Stimulated activated naive CD4-positive, alpha-beta T cell (primary cell): ENCODE measurements around the gene SAP130.

Source experiments
- DNase-seq, 6 experiments: peaks; one replicate each; lab custom pipeline; 2025; lab: John Stamatoyannopoulos, UW

Gene SAP130

DNA sequence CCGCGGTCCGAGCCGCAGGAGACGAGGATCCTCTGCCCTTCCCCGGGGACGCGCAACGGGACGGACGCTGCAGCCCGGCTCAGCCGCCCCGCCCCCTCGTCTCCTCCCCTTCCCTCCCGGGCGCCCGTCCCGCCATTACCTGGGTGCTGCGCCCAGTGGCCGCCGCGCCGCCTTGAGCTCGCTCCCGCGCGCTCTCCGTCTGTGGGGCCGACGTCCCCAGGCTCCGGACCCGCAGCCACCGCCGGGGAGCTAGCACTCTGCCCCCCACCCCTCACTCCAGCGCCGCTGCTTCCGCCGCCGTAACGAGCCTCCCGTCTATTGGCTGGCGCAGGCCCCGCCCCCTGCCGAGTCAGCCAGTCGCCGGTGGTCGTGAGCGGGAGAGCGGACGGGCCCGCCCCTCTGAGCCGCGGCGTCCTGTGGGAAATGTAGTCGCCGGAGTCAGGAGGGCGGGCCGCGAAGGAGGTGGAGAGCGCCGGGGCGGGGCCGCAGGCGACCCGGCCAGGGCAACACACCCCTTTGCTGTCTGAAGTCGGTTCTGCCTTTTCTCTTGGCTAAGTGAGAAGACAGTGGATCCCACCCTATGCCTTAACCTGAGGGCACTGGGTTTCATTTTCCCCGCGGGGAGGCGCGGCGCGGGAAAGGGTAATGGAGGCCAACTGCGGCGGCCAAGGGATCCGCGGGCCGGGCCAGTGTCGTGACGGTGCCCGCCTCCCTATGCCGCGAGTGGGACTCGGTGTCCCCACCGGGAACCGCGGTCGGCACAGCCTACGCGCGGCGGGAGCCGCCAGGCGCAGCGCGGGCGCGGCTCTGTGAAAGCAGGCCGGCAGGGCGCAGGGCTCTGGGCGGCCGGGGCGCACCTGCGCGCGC lies at the start of gene SAP130:
SAP130 (minus strand) TSS at position 259 of the 867 bp plus-strand sequence. CDS start 1,767 bp downstream, outside the sequence.
- DNase-seq, result peak; percentile 95 to 98 (median 96)

DNA sequence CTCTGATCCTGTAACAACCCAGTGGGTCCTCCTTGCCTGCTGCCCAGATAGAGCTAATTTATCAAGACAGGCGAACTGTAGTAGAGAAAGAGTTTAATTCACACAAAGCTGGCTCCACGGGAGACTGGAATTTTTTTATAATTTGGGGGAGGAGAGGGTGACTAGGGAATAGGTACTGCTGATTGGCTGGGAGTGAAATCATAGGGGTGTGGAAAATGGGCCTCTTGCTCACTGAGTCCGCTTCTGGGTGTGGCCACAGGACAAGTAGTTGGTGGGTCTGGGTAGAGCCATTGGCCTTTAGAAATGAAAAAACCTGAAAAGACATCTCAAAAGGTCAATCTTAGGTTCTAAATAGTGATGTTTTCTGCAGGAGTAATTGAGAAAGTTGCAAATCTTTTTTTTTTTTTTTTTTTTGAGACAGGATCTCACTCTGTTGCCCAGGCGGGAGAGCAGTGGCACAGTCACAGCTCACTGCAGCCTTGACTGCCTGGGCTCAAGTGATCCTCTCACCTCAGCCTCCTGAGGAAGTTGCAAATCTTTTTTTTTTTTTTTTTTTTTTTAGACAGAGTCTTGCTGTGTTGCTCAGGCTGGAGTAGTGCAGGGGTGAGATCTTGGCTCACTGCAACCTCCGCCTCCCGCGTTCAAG lies 48.7 kb upstream of the SAP130 start:
- DNase-seq, result no peak

DNA sequence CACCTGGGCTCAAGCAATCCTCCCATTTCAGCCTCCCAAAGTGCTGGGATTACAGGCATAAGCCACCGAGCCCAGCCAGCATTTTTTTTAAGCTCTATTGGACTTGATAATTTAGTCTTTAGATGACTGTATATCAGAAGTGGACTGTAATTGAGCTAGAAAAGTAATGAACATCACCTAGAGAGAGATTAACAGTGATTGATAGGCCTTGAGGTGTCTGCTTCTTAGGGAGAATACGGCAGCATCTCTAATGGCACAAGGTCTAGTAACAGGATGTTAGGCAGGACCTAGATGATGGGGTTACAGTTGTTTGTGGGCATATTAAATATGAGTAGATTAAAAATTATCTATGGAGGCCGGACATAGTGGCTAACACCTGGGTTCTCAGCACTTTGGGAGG lies 45.4 kb upstream of the SAP130 start:
- no peak for DNase-seq

DNA sequence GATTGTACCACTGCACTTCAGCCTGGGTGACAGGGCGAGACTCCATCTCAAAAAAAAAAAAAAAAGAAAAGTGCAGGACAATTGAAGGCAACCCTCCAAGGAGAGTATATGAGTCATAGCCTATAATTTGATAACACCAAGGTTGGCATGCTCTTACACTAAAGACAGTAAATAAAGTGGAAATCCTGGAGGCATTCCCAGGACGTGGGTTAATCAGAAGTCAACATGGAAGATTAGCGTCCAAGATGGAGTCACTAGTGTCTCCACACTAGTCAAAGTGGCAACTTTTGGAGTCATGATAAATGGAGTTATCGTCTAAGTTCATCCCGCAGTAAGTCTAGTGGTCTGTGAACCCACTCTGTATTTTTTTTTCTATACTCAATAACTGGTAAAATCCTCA lies 41.9 kb upstream of the SAP130 start:
- no peak for DNase-seq

DNA sequence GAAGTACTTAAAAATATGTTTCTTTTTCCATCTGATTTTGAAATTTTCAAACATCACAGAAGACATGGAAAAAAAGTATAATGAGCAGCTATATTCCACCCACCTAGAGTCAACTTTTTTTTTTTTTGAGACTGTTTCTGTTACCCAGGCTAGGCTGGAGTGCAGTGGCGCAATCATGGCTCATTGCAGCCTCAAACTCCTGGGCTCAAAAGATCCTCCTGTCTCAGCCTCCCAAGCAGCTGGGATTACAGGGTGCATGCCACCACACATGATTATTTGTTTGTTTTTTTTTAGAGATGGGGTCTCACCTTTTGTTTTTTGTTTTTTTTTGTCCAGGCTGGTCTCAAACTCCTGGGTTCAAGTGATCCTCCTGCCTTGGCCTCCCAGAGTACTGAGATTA lies 36.5 kb upstream of the SAP130 start:
- DNase-seq, result no peak

DNA sequence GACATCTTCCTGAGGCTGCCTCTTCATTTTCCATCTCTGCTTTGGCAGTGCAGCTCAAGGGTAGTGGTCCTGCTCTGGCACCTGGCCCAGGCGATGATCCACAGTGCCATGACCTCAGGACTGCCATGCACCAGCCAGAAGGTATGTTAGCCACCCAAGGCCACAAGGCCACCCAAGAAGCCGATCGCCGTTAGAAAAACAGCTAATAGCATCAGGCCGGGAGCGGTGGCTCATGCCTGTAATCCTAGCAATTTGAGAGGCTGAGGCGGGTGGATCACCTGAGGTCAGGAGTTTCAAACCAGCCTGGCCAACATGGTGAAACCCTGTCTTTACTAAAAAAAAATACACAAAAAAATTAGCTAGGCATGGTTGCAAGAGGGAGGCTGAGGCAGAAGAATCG lies 34.7 kb upstream of the SAP130 start:
- DNase-seq, result no peak

DNA sequence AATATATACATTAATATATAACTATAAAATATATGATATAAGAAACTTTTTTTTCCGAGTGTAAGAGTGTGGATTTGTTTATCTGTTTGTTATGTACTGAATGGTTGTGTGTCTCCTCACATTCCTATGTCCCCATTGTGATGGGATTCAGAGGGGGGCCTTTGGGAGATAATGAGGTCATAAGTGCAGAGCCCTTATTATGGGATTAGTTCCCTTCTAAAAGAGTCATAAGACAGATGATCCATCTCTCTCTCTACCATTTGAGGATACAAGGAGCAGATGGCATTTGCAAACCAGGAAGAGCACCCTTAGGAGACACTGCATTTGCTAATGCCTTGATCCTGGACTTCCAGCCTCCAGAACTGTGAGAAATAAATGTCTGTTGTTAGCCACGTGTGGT lies 30.3 kb upstream of the SAP130 start:
- DNase-seq, result no peak

DNA sequence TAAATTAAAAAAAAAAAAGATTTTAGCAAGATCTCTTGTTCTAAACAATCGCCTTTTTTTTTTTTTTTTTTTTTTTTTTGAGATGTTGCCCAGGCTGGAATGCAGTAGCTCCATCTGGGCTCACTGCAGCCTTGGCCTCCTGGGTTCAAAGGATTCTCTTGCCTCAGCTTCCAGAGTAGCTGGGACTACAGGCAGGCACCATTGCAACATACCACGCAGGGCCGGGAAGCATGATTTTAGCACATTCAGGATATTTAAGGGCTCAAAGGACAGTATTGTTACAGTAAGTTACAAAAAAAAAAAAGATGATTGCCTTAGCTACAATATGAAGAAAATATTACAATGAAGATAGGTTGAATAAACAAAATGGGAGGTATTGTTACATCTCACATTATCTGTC lies 29.5 kb upstream of the SAP130 start:
- DNase-seq, result no peak

DNA sequence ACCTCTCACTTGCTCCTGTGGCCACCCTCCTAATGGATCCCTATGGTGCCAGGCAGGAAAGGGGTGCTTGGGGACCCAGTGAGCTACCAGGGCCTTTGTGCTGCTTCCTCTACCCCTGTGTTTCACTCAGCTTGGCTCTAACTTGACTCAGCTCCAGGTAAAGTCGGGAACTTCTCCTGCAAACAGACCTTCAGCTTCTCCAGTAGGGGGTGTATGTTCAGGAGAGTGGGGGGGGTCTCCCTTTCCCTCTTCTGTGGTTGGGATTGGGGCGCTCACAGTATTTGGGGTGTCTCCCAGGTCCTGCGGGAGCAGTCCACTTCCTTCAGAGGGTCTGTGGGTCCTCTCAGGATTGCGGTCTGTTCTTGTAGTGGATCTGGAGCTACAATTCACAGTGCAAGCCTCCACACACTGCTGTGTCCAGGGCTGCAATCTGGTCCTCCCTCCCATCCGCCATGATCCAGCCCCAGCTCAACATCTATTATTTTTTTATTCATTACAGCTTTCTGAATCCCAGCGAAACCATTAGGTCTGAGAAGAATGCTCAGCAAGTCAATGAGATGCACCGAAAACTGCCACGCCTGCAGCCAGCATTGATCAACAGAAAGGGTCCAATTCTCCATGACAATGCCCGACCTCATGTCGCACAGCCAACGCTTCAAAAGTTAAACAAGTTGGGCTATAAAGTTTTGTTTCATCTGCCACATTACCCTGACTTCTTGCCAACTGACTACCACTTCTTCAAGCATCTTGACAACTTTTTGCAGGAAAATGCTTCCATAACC lies 26.4 kb upstream of the SAP130 start:
- DNase-seq, result no peak

DNA sequence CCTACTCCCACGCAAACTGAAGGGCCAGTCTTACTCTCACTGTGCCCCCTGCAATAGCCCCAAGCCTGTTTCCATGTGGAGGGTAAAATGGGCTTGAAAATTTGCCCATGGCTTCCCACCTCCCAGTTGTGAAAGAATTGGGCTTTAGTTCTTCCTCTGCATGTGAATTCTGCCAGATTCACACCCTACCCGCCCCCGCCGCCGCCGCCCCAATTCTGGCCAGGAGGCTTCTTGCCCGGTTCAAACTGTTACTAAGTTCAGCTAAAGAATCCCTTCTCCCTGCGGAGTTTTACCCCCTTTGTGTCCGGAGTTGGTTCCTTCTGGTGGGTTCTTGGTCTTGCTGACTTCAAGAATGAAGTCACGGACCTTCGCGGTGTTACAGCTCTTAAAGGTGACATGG lies 25.5 kb upstream of the SAP130 start:
- DNase-seq, result no peak

DNA sequence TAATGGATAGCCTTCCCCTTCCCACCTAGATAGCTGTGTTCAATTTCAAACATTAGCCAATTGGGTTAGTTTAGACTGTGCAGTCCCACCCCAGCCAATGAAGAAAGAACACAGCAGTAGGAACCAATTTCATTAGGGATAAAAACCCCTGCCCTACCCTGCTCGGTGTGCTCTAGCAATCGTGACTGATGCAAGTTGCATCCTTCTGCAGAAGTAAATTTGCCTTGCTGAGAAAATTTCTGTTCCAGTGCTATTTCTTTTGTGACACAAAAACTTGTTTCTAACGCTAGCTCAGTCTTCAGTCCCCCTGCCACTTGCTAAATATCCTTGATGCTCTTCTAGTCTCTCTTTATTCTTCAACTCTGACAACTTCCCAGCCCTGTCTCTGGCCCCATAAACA lies 15.2 kb upstream of the SAP130 start:
- DNase-seq, result no peak

DNA sequence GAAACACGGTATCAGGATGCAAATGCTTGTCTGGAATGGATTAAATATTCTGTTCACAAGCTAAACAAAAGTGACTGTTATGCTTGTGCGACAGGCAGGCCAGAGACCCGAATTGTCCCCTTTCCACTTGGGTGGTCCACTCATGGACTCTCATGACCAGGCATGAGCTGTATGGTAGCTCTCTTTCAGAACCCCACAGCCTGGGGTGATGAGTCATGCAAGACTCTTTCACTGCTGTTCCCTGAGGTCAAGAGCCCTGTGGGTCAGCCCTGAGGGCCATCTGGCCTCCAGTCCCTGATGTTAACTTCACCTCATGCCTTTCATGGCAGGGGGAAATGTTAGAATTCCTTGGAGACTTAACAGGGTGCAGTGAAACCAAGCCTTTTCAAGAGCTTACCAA lies 13.7 kb upstream of the SAP130 start:
- no peak for DNase-seq

DNA sequence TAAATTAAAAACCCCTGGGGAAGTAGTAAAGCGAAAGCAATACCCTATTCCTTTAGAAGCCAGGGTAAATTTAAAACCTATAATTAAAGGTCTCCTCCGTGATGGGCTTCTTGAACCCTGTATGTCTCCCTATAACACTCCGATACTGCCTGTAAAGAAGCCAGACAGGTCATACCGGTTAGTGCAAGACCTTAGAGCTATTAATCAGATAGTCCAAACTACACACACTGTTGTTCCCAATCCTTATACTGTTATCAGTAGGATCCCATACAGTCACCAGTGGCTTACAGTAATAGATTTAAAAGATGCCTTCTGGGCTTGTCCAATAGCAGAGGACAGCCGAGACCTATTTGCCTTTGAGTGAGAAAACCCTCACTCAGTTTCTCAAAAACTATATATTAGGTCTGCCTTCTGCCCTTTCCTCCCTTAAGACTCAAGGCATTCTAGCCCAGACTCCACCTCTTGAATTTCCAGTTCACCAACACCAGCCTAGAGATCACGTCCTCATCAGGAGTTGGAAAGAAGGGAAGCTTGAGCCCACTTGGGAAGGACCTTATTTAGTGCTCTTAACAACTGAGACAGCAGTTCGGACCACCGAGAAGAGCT lies 12.4 kb upstream of the SAP130 start:
- no peak for DNase-seq

DNA sequence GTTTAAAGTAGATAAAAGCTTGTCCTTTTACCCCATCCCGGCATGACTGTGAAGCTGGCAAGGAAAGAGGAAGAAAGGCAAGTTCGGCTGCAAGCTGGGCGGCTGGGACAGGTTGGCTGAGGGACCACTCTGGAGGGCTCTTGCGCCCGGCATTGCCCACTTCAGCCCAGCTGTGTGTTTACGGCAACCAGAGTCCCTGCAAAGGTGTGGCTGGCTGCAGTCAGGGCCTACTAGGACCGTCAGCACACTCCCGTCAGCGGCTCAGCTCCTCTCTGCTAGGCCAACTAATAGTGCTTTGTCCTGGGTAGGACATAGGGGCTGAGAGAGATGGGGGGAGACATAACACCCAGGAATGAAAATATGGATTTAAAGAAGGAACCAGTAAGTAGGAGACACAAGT lies 11.7 kb upstream of the SAP130 start:
- no peak for DNase-seq

DNA sequence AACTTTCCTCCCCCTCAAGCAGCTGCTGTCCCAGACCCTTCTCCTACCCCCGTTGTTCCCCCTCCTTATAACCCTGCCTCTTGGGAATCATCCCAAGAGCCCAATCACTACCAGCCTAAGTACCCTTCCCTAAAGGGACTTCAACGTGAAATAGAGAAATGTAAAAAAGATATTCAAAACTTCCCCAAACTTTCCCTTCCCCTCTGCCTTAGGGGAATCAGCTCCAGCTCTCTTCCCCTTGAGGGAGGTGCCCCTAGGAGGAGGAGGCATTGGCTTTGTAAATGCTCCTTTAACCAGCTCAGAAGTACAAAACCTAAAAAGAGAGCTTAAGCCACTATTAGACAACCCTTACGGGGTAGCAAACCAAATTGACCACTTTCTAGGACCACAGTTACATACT lies 10.6 kb upstream of the SAP130 start:
- no peak for DNase-seq

DNA sequence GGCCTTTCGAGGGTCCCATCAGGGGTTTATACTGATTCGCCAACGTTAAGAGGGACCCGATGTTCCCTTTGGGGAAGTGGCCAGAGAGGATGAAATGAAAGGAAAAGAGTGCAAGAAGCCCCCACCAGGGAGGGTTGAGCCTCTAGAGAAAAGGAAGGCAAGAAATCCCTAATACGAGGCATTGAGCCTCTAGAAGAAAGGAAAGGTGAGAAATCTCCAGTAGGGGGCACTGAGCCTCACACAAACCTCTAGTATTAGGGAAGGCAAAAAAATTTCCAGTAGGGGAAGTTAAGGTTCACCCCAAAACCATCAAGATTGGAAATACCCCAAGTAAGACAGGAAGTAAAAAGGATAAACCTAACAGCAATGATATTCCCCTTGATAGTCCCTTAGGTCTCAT lies 9.8 kb upstream of the SAP130 start:
- no peak for DNase-seq

DNA sequence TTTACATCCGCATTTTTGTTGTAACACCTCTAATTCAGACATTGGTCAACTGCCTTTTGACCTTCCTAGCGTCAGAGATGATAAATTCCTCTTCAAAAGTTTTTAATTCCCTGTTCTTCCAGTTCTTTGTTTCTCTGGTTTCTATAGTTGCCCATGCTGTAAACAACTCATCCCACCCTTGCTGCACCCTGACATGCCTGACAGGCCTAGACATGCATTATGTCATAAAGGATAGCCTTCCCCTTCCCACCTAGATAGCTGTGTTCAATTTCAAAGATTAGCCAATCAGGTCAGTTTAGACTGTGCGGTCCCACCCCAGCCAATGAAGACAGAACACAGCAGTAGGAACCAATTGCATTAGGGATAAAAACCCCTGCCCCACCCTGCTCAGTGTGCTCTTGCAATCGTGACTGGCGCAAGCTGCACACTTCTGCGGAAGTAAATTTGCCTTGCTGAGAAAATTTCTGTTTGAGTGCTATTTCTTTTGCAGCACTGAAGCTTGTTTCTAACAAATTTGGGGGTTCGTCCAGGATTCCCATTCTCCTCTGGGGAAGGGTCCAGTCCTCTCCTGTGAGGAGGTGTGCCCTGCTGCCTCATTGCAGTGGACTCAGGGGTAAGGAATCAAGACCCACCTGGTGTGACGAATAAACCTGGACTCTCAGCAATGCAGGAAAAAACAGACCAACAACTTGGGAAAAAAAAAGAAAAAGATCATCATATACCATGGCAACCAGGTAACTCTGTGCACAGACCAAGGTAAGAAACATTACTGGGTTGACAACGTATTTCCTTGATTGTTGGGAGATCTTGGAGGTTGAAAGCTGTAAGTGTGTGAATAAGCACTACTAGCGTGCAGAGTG lies 9.1 kb upstream of the SAP130 start:
- DNase-seq, result no peak

DNA sequence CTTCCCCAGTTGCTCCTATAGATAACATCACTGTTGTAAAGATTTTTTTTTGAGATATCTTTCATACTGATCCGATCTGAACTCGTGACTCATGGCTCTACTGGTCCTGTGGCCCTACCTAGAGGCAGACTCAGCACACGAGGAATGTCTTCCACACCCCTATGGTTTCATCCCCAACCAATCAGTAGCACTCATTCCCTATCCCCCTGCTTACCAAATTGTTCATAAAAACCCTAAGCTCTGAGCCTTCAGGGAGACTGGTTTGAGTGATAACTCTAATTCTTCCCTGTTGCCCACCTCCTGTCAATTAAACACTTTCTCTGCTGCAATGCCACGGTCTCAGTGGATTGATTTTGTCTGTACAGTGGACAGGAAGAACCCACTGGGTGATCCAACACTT lies 4.2 kb upstream of the SAP130 start:
- no peak for DNase-seq

DNA sequence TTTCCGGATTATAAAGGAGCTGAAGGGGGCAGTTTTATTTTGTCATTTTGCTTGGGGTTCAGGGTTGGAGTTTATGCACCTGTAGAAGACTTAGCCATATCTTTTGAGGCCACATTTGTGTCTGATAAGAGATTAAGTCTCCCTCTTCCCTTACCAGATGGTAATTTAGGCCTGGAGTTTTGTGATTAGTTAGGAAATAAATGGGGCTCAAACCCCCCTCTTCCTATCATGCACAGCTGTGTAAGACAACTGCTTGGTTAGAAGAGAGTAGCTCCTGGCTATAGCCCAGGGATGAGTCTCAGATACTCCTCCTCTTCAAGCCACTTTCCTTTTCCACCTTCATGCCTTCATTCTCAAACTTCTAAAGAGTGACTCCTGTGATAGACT lies 802 bp upstream of the SAP130 start:
- DNase-seq, result no peak

DNA sequence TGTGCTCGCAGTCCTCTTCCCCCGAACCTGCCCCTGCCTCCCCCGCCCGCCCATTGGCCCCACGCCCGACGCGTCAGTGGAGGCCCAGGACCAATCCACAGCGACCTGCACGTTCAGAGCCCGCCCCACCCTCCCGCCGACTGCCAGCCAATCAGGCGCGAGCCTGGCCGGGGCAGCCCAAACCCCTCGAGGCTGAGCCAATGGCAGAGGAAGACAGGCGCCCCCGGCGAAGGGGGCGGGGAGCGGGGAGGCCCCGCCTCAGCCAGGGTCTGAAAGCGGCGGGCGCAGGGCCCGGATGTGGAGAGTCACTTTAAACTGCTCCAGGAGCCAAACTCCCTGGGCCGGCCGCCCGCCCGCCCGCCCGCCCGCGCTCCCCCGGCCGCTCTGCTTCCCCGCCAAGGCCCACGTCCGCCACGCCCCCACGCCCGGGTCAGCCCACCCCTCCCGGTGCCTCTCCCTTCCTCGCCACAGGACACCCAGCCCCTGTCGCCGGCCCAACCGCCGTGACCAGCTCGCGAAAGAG lies 520 bp downstream of the SAP130 start:
- peak; percentile 96 to 99 (median 98) for DNase-seq
